HepG2 (cell line): ENCODE data around the gene BATF3. TPM values are rescaled to one million over a fixed set of nuclear protein-coding genes. Genes with fewer than 3 reads are reported as not detected.
A peak's percentile ranks its signal among the peaks of the same experiment; 100 is the strongest.

Experiments
- BCL3 ChIP-seq: sonication (generic); formaldehyde crosslinking; IDR thresholded peaks from 2 replicates; pipeline ENCODE4 v1.5.1; 2020; ENCODE audit warnings: mild to moderate bottlenecking, missing genetic modification reagents, moderate library complexity
- GABPB1 ChIP-seq: IDR thresholded peaks from 2 replicates; pipeline ENCODE4 v1.6.1; 2016; ENCODE audit warnings: mild to moderate bottlenecking, missing genetic modification reagents, moderate library complexity, missing compliant biosample characterization
- GMEB2 ChIP-seq: IDR thresholded peaks from 2 replicates; pipeline ENCODE4 v1.6.1; 2016; ENCODE audit warnings: missing biosample characterization, missing genetic modification reagents, low read depth
- HNRNPLL ChIP-seq: fragments of 200-400 bp; formaldehyde crosslinking; IDR thresholded peaks from 2 replicates; pipeline ENCODE4 v1.6.1; 2017; ENCODE audit warnings: mild to moderate bottlenecking, low read depth, low read length; ENCODE audit not compliant: poor library complexity, severe bottlenecking
- NFE2L2 ChIP-seq: fragments of 150-350 bp; IDR thresholded peaks from 2 replicates; pipeline ENCODE4 v1.6.1; 2014; ENCODE audit warnings: low read length
- NFYB ChIP-seq: sonication (generic); formaldehyde crosslinking; IDR thresholded peaks from 2 replicates; pipeline ENCODE4 v1.4.0; 2020; ENCODE audit warnings: missing genetic modification reagents
- NR0B2 ChIP-seq: sonication (generic); formaldehyde crosslinking; IDR thresholded peaks from 2 replicates; pipeline ENCODE4 v1.4.0; 2020; ENCODE audit warnings: mild to moderate bottlenecking, missing genetic modification reagents
- SKI ChIP-seq: fragments of 450-650 bp; IDR thresholded peaks from one replicate; pipeline ENCODE4 v1.6.1; 2018; ENCODE audit warnings: mild to moderate bottlenecking; ENCODE audit not compliant: partially characterized antibody
- SMYD3 ChIP-seq: sonication (generic); formaldehyde crosslinking; IDR thresholded peaks from 2 replicates; pipeline ENCODE4 v1.8.1; 2023; ENCODE audit warnings: mild to moderate bottlenecking, missing genetic modification reagents
- SNAPC2 ChIP-seq: sonication (generic); formaldehyde crosslinking; IDR thresholded peaks from 2 replicates; pipeline ENCODE4 v1.8.1; 2022; ENCODE audit warnings: mild to moderate bottlenecking, missing genetic modification reagents
- THAP11 ChIP-seq: IDR thresholded peaks from 2 replicates; pipeline ENCODE4 v1.6.1; 2016; ENCODE audit warnings: missing biosample characterization, missing genetic modification reagents
- XRCC5 ChIP-seq: fragments of 200-400 bp; formaldehyde crosslinking; optimal IDR thresholded peaks from 2 replicates; pipeline ENCODE3; 2017; ENCODE audit warnings: mild to moderate bottlenecking, low read length
- YEATS4 ChIP-seq: sonication (generic); formaldehyde crosslinking; IDR thresholded peaks from 2 replicates; pipeline ENCODE4 v1.4.0; 2020; ENCODE audit warnings: missing genetic modification reagents, borderline replicate concordance
- ZBTB33 ChIP-seq: sonication (generic); formaldehyde crosslinking; IDR thresholded peaks from 2 replicates; pipeline ENCODE4 v1.4.0; 2020; ENCODE audit warnings: missing genetic modification reagents
- ZFP36 ChIP-seq: fragments of 150-350 bp; IDR thresholded peaks from 2 replicates; pipeline ENCODE4 v1.6.1; 2018; ENCODE audit warnings: borderline replicate concordance, low read length, low read depth; ENCODE audit not compliant: partially characterized antibody
- ZNF207 ChIP-seq: fragments of 450-650 bp; IDR thresholded peaks from 2 replicates; pipeline ENCODE4 v1.6.1; 2016; ENCODE audit warnings: antibody characterized with exemption, borderline replicate concordance
- ZNF281 ChIP-seq: sonication (generic); formaldehyde crosslinking; IDR thresholded peaks from 2 replicates; pipeline ENCODE4 v1.4.0; 2020; ENCODE audit warnings: missing genetic modification reagents, borderline replicate concordance
- ZNF326 ChIP-seq: sonication (generic); formaldehyde crosslinking; IDR thresholded peaks from 2 replicates; pipeline ENCODE4 v1.4.0; 2020; ENCODE audit warnings: missing genetic modification reagents, borderline replicate concordance
- ZNF414 ChIP-seq: sonication (generic); formaldehyde crosslinking; IDR thresholded peaks from 2 replicates; pipeline ENCODE4 v1.5.0; 2020; ENCODE audit warnings: missing genetic modification reagents
- ZNF510 ChIP-seq: sonication (generic); formaldehyde crosslinking; IDR thresholded peaks from 2 replicates; pipeline ENCODE4 v1.4.0; 2020; ENCODE audit warnings: low read depth, mild to moderate bottlenecking, missing genetic modification reagents
- ZNF784 ChIP-seq: sonication (generic); formaldehyde crosslinking; IDR thresholded peaks from 2 replicates; pipeline ENCODE4 v1.5.1; 2020; ENCODE audit warnings: missing genetic modification reagents, mild to moderate bottlenecking, borderline replicate concordance
- polyA plus RNA-seq, 8 experiments: library from polyadenylated mRNA; depleted of rRNA in 3 of 8; stranded (reverse) in 7 of 8; unstranded in 1 of 8; fragments of >200 nt; fragmentation: Illumina TruSeq in 4 of 8; extraction: Trizol in 4 of 8; gene quantifications; 2 replicates each; pipeline versions ENCODE4 v1.2.1 to v1.2.3, GENCODE V29; 2011 to 2016; ENCODE audit warnings: low read depth in 4 of 8, missing spikeins in 1 of 8, mixed read lengths in 1 of 8; ENCODE audit not compliant: insufficient read depth in 1 of 8
- total RNA-seq, 5 experiments: library from RNA; depleted of rRNA; stranded (reverse); fragments of >200 nt; fragmentation: Illumina TruSeq; extraction: Trizol; gene quantifications; 2 replicates each; pipeline ENCODE4 v1.2.3, GENCODE V29; 2016; ENCODE audit warnings: low read depth in 1 of 5

Gene BATF3
- total and polyA plus RNA-seq, 2 of the 13 experiments (the other 11 are each of a cell fraction or from before 2014, with no cell fraction given) = 0.13 TPM; not detected in 1

- TF ChIP-seq ZBTB33 (CRISPR knock-in tag) (no peak), SNAPC2 (CRISPR knock-in tag) (no peak), HNRNPLL (no peak), XRCC5 (peak; percentile 43), ZNF326 (CRISPR knock-in tag) (no peak), NFE2L2 (no peak), SMYD3 (CRISPR knock-in tag) (no peak), GMEB2 (no peak), NFYB (CRISPR knock-in tag) (no peak), YEATS4 (no peak), SKI (no peak), GABPB1 (CRISPR knock-in tag) (no peak), ZFP36 (no peak), BCL3 (CRISPR knock-in tag) (no peak), NR0B2 (no peak), ZNF414 (no peak), ZNF281 (CRISPR knock-in tag) (peak; percentile 88), THAP11 (CRISPR knock-in tag) (no peak; the same call in 1 of the 2 replicates), ZNF784 (CRISPR knock-in tag) (no peak), ZNF207 (no peak), ZNF510 (CRISPR knock-in tag) (no peak)
These were observed 29.0 kb upstream of the BATF3 start (continued) for GRCh38 chr1:212728606-212729005.
